Thoracic aorta (tissue), 2 donors: Measurements from ENCODE around the gene RNU2-63P. TPM values are rescaled to one million over a fixed set of nuclear protein-coding genes. Genes with fewer than 3 reads are reported as not detected.
A peak's percentile ranks its signal among the peaks of the same experiment; 100 is the strongest.

Source experiments
- ATAC-seq: fragments of 150-250 bp; one replicate; pipeline ENCODE4 v1.8.0; 2017; ENCODE audit warnings: low read depth; ENCODE audit not compliant: insufficient number of reproducible peaks, low FRiP score
- DNase-seq: peaks from one replicate; pipeline ENCODE4 v3.0.0-alpha.2; 2020; ENCODE audit warnings: low spot score
- H3K27ac ChIP-seq, 2 donors: fragments of 200-600 bp; sonication (generic); 1 replicate in 1 of 2; 2 replicates in 1 of 2; pipeline ENCODE4 v1.5.1; 2016; ENCODE audit warnings: mild to moderate bottlenecking in 2 of 2, moderate library complexity in 2 of 2
- H3K27me3 ChIP-seq: fragments of 200-600 bp; sonication (generic); replicated peaks from 2 replicates; pipeline ENCODE4 v1.6.0; 2016; ENCODE audit warnings: mild to moderate bottlenecking; ENCODE audit not compliant: insufficient read depth
- H3K36me3 ChIP-seq: fragments of 200-600 bp; sonication (generic); one replicate; pipeline ENCODE4 v1.5.1; 2016
- H3K4me1 ChIP-seq, 2 donors: fragments of 200-600 bp; sonication (generic); 1 replicate in 1 of 2; 2 replicates in 1 of 2; pipeline versions ENCODE4 v1.5.1 to v1.6.0; 2016; ENCODE audit warnings: low read depth in 2 of 2, mild to moderate bottlenecking in 1 of 2; ENCODE audit not compliant: control insufficient read depth in 1 of 2
- H3K4me3 ChIP-seq: fragments of 200-600 bp; sonication (generic); 2 replicates; pipeline ENCODE4 v1.5.1; 2016; ENCODE audit warnings: mild to moderate bottlenecking
- H3K9me3 ChIP-seq: fragments of 200-600 bp; sonication (generic); 2 replicates; pipeline ENCODE4 v1.5.1; 2016
- CTCF ChIP-seq: fragments of 200-600 bp; sonication (generic); IDR thresholded peaks from one replicate; pipeline ENCODE4 v1.5.1; 2019; ENCODE audit warnings: antibody characterized with exemption
- total RNA-seq, 2 donors: library from RNA; depleted of rRNA; stranded (reverse); fragments of >200 nt; gene quantifications; one replicate each; pipeline versions ENCODE4 v1.1.0 to v1.2.3, GENCODE V29; 2016

RNU2-63P gene
- total RNA-seq, 2 donors from 2014 or later, result not detected

- no peak for ATAC-seq
- TF ChIP-seq CTCF, result no peak
Measured at GRCh38 chr2:88057437-88057844, 41.1 kb upstream of the RNU2-63P start.

GRCh38 chr2:88055371-88056128, 39.2 kb upstream of the RNU2-63P start, which contains the start of gene KRCC1:
Gene KRCC1 (minus strand): TSS chr2:88055783. CDS start chr2:88028563, 27,220 bp downstream.
- H3K4me3 ChIP-seq, result peak within 1 kb of the TSS; percentile 97
- peak; percentile 96 for ATAC-seq
- H3K36me3 ChIP-seq, result no peaks in the 10 kb centered on the region
- peak within 1 kb of the TSS; percentile 92 to 96 for H3K27ac ChIP-seq
- H3K4me1 ChIP-seq, result peaks cover 9 to 21% of the 10 kb centered on the region in 2 donors
- DNase-seq, result peak; percentile 79
- no peaks in the 10 kb centered on the region for H3K9me3 ChIP-seq
- TF ChIP-seq CTCF, result peak; percentile 16
- H3K27me3 ChIP-seq, result no peaks in the 10 kb centered on the region

More at GRCh38 chr2:88057437-88057844, 41.1 kb upstream of the RNU2-63P start:
- H3K4me3 ChIP-seq, result no peak overlapping the region
- no peaks in the 10 kb centered on the region for H3K36me3 ChIP-seq
- H3K27me3 ChIP-seq, result no peaks in the 10 kb centered on the region
- no peak overlapping the region for H3K27ac ChIP-seq
- DNase-seq, result no peak
- H3K4me1 ChIP-seq, result peaks cover 9 to 21% of the 10 kb centered on the region in 2 donors
- no peaks in the 10 kb centered on the region for H3K9me3 ChIP-seq

GRCh38 chr2:88054782-88055370, 38.5 kb upstream of the RNU2-63P start:
- DNase-seq, result no peak
- no peak for ATAC-seq

GRCh38 chr2:88053934-88054781, 37.8 kb upstream of the RNU2-63P start:
- H3K4me1 ChIP-seq, result peaks cover 9 to 21% of the 10 kb centered on the region in 2 donors
- peak overlapping the region; percentile 92 to 96 for H3K27ac ChIP-seq

More at GRCh38 chr2:88054782-88055370, 38.5 kb upstream of the RNU2-63P start:
- no peaks in the 10 kb centered on the region for H3K36me3 ChIP-seq
- no peaks in the 10 kb centered on the region for H3K9me3 ChIP-seq
- H3K27ac ChIP-seq, result peak overlapping the region; percentile 92 to 96
- TF ChIP-seq CTCF, result no peak
- peaks cover 9 to 21% of the 10 kb centered on the region in 2 donors for H3K4me1 ChIP-seq
- no peaks in the 10 kb centered on the region for H3K27me3 ChIP-seq
- H3K4me3 ChIP-seq, result peak overlapping the region; percentile 97

More at GRCh38 chr2:88053934-88054781, 37.8 kb upstream of the RNU2-63P start:
- DNase-seq (no peak), ATAC-seq (no peak)
- Histone ChIP-seq H3K4me3 (peak overlapping the region; percentile 97), H3K27me3 (no peaks in the 10 kb centered on the region), H3K36me3 (no peaks in the 10 kb centered on the region), H3K9me3 (no peaks in the 10 kb centered on the region)
- no peak for TF ChIP-seq CTCF
